Measurements from ENCODE around the gene C1orf105.
A peak's percentile ranks its signal among the peaks of the same experiment; 100 is the strongest.
"Not testable (repeated sequence)": the region's sequence is repeated elsewhere in the genome, so short reads cannot be mapped to it uniquely, and the experiment has no call there.

Gene C1orf105

DNA sequence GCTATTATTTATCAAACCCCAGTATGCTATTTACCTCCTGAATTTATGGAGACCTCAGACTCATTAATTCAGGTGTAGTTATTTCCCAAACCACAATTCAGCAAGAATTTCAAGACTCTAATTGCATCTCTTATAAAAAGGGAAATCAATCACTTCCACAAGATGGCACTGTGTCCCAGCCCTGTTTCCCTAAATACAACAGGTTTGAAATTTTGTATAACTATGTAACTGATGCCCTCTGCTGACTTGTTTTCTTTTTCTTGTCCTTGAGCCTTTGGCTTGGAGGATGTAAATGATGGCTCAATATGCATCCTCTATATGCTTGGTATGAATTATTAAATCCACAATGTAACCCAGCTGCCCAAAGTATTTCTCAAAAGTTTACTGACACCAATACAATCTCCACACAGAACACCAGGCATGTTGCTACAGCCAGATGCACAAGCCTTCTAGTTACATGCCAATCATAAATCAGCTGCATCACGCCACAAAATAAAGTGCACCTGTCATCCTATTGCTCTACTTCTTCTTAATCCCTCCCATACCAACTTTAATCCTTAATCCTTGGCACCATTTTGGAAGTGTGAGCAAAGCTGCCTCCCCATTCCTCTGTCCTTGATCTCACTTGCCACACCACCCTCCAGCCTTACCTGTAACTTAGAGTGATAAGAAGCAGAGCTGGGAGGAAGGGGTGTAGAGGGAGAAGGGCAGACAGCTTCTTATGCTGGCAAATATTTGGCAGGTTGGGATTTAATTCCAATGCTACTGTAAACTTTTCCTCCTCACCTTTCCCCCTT lies 9.0 kb downstream of the C1orf105 start:
- peak; percentile 55 for DNase-seq (ENCODE audit: low spot score)

DNA sequence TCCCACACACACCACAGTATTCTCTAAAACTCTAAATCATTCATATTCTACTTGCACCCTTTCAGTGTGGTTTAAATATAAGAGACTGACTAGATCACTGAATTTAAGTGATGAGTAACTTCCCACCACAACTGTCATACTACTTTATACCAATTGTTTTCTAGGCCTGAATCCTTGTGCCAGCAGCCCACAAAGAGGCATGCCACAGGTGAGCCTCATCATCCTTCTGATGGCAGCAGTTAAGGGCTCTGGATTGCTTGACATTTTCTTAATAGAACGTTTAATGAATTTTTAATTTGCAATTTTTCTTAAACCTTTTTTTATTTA lies 9.6 kb downstream of the C1orf105 start:
- no peak for DNase-seq (ENCODE audit: low spot score)

DNA sequence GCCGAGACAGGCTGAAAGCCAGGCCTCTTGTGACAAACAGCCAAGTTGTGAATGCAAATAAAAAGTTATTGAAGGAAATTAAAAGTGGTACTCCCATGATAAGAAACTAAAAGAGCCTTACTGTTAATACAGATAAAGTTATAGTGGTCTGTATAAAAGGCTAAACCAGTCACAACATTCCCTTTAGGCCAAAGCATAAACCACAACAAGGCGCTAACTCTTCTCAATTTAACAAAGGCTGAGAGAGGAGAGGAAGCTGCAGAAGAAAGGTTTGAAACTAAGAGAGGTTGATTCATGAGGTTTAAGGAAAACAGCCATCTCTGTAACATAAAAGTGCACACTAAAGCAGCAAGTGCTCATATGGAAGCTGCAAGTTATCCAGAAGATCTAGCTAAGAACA lies 10.7 kb downstream of the C1orf105 start:
- no peak for DNase-seq (ENCODE audit: low spot score)

DNA sequence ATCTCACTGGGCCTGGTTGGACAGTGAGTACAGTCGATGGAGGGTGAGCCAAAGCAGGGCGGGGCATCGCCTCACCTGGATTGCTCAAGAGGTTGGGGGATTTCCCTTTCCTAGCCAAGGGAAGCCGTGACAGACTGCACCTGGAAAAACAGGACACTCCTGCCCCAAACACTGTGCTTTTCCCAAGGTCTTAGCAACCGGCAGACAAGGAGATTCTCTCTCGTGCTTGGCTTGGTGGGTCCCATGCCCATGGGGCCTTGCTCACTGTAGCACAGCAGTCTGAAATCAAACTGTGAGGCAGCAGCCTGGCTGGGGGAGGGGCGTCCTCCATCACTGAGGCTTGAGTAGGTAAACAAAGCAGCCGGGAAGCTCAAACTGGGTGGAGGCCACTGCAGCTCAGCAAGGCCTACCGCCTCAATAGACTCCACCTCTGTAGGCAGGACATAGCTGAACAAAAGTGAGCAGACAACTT lies 11.3 kb downstream of the C1orf105 start:
- no peak for DNase-seq (ENCODE audit: low spot score)

DNA sequence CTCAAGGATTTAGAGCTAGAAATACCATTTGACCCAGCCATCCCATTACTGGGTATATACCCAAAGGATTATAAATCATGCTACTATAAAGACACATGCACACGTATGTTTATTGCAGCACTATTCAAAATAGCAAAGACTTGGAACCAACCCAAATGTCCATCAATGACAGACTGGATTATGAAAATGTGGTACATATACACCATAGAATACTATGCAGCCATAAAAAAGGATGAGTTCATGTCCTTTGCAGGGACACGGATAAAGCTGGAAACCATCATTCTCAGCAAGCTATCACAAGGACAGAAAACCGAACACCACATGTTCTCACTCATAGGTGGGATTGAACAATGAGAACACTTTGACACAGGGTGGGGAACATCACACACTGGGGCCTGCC lies 16.7 kb downstream of the C1orf105 start:
- not testable (repeated sequence) for DNase-seq (ENCODE audit: low spot score)

DNA sequence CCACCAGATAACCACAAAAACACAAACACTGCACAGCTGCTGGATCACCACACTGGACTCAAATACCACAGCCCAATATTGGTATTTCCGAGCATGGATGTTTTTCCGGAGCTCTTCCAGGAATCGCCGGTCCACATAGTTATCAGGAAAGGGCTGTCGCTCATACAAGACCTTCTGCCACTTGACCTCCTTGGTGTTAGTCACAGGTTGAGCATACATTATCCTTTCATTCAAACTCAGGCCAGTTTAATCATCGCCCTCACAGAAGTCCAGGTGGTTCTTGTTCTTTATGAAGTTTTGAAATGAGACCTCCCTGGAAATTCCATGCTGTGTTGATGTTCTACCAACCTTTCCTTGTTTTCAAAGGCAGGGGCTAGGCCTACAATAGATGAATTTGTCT lies 21.9 kb downstream of the C1orf105 start:
- no peak for DNase-seq (ENCODE audit: low spot score)

DNA sequence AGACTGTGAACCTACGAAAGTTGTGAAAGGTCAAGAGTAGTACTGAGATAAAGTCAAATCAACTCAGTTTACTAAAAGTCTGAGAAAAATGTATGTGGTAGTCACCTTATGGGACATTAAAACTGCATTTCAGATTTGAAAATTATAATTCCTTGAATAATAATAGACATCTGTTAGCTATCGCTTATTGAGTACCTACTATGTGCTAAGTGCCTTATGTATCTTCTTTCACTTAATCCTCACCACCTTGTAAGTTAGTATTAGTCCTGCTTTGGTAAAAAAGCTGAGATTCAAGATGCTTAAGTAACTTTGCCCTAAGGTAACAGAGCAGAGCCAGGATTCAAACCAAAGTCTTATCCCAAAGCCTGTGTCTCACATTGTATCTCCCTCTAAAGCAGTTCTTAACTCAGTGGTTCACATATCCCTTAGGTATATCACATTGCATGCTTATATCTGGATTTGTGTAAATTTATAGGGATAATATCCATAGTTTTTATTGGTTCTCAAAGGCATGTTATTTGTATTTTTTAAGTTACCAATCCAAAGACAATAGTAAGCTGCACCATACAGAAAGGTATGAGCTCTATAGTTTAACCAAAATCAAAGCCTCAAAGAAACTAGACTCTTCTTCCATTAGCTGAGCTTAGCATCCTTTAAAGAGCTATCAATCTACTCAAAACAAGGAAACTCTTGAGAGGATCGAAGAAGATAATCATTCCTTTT lies 22.5 kb downstream of the C1orf105 start:
- DNase-seq (ENCODE audit: low spot score) = no peak

DNA sequence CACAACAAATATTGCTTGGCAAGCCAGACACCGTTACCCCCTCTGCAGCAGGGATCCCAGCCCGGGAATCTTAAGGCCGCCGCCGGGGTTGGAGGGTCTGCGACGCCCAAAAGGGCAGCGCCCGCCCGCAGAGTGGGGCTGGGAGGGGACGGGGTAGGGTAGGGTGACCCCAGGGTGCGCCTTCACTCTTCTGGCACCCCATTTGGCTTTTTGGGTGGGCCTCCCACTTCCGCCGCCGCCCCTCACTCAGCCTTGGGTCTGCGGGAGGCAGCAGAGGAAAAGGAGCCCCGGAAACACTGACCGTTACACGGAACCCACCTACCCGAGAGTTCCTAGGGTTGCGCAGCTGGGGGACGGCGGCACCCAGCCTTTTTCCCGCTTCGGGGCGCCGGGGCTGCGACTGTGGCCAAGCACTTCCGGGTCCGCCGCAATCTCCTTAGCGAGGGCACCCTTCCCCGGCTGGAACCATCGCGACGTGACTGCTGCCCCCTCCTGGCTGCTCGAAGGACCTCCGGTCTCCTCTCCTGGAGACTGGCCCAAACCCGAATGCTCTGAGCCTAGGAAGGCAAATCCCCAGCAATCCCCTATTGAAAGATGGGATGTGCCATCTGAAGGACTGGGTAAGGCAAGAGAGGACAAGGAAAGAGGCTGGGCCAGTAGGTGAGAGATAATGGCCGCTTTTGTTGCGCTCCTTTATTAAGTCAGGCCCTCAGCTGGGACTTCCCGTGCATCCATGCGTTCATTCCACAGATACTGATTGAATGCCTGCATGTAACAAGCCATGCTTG lies 23.4 kb downstream of the C1orf105 start, which contains the start of gene PIGC:
TSS of gene PIGC (minus strand) at position 404 of the 788 bp plus-strand sequence. CDS start 1,447 bp downstream, outside the sequence.
- DNase-seq (ENCODE audit: low spot score) = peak; percentile 97

DNA sequence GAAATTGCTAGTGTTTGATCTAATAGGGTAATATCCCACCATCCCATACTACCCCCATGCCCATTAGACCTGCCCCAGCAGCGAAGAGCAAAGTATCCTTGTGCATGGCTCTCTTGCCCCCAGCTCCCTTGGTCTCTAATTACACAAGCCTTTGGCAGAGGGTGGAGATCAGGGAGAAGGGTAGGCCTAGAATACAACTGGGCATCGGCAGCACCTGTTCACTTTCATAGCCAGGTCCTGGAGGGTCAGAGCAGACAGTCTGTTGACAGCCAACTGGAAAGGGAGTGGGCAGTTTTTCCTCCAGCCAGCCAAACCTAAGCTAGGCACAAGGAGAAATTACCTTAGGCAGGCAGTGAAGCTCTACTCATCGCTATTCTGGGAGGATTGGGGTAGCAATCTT lies 26.1 kb downstream of the C1orf105 start:
- no peak for DNase-seq (ENCODE audit: low spot score)

DNA sequence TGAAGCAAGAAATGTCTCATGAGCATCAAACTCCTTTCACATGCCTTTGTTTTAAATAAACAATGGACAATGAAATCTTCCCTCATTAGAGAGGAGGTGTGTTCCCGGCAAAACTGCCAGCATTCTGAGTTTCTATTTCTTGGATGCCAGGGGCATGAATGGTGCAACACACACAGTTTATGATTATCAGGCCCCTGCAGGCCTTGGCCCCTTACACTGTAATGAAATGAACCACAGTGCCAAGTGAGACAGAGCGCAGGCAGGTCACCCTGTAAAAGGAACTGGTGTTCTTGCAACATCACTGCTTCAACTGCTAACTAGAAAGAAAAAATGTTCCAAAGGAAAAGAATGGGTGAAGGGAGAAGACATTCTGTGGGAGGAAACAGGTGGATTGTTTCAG lies 27.2 kb downstream of the C1orf105 start:
- DNase-seq (ENCODE audit: low spot score) = no peak

DNA sequence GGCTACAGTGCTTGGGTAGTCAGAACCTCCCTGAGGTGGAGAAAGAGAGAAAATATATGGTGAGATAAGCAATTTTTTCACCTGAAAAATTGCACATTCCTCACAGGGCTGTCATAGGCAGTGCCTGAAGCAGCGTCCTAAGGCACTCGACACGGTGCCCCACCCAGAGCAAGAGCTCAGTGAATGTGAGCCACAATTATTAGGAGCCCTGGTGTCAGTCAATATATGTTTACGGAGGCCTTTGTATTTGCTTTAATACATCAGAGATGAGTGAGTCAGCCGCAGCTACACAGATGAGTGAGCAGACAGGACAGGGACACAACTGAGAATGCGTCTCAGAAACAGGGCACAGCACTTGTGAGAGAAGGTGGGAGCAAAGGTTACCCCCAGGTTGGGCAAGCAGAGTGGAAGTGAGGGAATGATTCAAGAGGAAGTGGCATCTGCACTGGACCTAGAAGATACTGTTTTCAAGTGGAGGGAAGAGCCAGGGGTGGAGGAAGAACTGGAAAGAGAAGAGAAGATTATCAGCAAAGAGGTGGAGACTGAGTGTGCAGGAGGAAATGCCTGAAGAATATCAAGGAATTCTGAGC lies 28.6 kb downstream of the C1orf105 start:
- no peak for DNase-seq (ENCODE audit: low spot score)

DNA sequence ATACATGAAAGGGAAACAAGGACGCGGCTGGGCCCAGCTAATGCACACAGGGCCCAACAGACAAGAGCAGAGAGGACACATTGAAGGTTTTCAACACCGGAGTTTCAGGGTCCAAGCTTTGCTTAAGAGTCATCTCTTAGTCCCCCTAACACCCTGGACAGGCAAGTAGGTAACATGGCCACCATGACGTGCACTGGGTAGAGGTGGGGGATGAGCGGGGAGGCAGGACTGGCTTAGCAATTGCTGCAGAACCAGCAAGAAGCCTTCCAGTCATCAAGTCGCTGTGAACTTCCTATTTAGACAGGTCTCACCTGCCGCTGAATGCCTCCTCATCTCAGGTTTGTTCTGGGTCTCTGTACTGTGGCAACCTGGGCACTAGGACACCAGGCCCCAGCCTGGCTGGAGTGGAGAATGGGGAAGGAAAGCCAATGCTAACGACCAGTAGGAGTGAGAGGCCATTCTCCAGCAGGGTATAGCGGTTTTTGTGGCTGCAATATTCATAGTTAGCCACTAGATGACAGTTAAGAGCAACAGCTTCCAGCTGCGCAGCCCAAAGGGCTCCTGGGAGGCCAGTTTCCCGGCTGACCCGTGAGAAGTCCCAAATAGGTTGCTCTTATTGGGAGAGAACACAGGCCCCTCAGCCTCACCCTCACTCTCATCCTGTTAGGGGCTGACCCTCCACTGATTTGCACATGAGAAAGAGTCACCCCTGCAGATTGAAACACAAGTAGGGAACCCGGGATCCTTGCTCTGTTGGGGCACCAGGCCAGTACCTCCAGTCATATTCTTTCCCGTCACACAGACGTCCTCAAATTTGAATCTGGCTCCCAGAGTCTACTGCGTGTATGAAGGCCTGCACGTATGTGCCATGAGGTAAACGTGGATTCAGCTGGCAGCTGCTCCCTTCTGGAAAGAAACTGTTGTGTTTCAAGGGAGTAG lies 29.4 kb downstream of the C1orf105 start:
- DNase-seq (ENCODE audit: low spot score) = peak; percentile 86

DNA sequence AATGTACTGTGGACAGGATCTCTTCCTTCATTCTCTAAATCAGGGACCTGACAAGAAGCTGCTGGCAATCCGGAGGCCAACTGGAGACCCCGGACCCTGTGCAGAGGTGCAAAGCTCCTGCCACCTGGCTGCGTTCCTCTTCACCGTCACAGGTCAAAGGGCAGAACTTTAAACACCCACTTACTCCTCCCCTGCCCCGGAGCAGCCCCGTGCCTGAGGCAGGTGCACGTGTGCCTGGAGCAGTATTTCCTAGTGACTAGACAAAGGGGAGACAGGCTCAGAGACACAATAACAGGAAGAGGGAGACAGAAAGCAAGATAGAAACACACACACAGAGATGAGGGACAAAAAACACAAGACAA lies 30.0 kb downstream of the C1orf105 start:
- no peak for DNase-seq (ENCODE audit: low spot score)

DNA sequence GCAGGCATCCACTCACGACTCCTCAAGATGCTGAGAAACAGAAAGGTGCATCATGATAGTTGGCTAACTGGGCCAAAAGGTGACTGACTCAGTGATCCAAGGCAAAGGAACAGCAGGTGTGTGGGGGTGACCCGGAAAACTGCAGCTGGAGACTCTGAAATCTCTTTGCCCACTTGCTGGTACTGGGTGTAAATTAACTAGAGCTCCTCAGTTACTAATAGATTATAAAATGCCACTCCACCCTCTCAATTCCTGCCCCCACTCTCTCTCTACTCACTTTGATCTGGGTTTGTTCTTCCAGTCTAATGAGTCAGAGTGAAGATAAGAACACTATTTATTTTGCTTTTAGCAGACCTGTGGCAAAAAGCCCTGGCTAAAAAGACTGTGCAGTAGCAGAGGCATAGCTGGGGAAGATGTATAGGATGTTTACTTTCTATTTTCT lies 30.5 kb downstream of the C1orf105 start:
- DNase-seq (ENCODE audit: low spot score) = no peak

DNA sequence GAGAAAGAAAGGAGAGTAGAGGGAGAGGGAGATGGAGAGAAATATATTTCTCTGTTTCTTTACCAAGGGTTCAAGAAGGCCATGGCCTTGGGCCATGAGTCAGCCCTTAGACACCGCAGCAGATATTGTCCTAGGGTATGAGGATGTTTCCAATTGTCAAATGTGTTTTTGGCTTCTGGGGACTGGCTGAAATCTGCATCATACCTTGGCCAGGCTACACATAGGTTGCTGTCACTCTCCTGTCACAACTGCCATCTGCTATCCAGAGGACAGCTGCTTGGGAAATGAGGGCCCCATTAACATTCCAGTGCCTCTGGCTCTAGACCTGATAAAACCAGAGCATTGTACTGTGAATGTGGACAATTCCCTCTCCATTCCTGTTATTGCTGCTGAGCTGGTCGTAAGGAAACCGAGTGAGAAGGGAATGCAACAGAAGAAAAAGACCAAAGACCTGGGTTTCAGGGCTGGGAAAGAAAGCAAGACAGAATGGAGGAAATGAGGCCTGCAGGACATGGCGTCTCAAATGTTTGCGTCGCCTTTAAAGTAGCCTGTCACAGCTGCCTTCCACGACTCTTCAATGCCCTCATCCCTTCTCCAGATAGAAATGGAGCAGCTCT lies 32.2 kb downstream of the C1orf105 start:
- no peak for DNase-seq (ENCODE audit: low spot score)

DNA sequence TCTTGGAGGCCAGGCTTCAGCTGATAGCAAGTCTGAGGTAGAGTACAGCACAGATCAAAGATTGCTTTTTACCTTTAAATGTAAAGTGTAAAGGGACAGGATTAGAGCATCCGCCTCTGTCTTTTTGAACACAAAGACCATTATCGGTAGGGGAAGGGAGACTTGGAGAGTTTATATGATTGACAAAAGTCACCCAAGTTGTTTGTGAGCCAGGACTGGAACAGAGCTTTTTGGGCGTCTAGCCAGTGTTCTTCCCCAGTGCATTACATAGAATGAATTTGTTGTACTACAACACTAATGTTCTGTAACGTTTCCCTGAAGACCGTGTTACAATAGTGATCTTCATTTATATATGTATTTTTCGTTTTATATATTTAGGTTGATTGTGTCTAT lies 32.7 kb downstream of the C1orf105 start:
- DNase-seq (ENCODE audit: low spot score) = no peak

DNA sequence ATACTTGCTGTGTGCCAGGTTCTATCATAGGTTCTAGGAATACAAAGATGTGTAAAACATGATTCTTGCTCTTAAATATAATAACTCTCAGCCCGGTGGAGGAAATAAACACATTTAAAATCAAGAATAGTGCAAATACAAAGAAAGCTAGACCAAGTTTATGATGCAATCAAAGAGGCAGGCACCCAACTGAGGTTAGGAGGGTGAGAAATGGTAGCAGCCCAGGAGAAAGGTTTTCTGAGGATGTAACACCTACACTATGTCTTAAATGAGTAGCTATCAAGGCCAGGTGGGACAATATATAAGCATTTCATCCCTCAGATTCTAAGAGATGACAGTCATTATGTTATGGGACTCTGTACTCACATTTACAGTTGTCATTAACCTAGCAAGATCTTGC lies 33.1 kb downstream of the C1orf105 start:
- DNase-seq (ENCODE audit: low spot score) = no peak

DNA sequence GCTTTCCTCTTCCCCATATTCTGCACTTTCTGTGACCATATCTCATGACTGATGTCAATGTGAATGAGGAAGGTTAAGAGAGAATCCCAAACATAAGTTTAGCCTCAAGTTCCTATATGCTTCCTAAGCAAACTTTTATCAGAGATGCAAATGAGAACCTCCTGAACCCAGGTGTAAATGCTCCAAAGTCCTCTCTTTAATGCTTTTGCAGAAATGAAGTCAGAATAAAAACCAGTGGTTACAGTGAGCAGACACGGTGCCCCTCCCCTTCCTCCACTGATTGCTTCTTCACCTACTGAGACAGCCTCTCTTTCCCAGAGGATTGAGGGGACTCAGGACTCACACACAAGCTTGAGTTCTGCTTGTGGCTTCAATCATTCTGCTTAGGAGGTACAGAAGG lies 35.0 kb downstream of the C1orf105 start:
- no peak for DNase-seq (ENCODE audit: low spot score)

DNA sequence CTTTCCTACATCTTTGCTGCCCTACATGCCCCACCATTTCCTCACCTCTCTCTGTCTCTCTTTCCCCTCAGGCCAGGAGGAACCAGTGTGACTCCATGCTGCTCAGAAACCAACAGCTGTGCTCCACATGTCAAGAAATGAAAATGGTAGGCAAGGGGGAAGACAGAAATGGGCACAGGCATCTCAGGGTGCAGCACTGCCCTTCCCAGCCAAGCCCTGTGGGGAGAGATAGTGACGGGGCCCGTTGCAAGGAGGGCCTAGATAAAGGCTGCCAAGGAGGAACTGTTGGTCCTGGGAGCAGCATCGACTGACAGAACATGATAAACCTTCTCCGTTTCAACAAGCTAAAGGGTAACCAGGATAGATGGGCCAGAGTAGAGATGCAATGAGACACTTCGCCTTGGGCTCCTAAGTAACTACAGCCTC lies 35.9 kb downstream of the C1orf105 start:
- DNase-seq (ENCODE audit: low spot score) = no peak

DNA sequence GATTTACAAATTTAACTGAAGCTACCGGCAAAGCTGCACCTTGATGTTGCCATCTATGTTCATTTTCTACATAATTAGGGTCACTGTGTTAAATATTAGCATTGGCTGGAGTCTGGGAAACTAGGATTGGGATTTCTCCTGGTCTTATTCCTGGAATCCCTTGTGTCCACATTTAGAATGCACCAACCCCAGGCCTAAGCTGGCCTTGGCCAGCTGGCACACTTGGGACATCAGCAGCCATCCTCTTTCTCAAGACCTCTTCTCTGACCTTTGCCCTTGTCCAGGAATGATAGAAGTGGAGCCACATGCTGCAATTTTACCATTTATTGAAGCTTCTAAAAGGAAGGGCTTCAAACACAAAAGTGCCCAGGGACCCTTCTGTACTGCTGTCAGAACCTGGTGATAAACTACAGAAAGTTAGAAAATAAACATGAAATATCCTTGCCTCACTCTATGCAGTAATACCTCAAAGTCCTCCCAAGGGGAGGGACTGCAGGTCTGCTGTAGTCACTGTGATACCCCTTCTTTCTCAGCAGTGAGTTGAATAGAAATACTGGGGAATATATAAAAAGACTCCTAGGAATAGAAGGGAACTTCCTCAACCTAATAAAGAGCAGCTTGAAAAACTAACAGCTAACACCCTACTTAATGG lies 37.1 kb downstream of the C1orf105 start:
- no peak for DNase-seq (ENCODE audit: low spot score)
